A673 (cell line): ENCODE data around the gene RPH3AL. TPM values are rescaled to one million over a fixed set of nuclear protein-coding genes. Genes with fewer than 3 reads are reported as not detected.

Source experiments
- BruUV-seq: library from RNA; stranded (reverse); fragments of 400-500 nt; replicated peaks from 2 replicates; lab custom pipeline; 2021; lab: Mats Ljungman, UMichigan
- CTCF ChIA-PET: fragments of 300-600 bp; sonication (Branson Sonifier 250); formaldehyde crosslinking; loops from one replicate; lab custom pipeline; 2022; ENCODE audit warnings: antibody characterized with exemption; lab: Charles Lee
- POLR2A ChIA-PET: fragments of 300-600 bp; sonication (Branson Sonifier 250); formaldehyde crosslinking; loops from one replicate; lab custom pipeline; 2022; ENCODE audit warnings: antibody characterized with exemption; ENCODE audit not compliant: low non-redundant PET; lab: Charles Lee
- DNase-seq: peaks from one replicate; pipeline ENCODE4 v3.0.0-alpha.2; 2015; ENCODE audit warnings: low spot score
- H3K27ac ChIP-seq: fragments of 200-600 bp; sonication (generic); 2 replicates; pipeline ENCODE4 v1.5.1; 2016; ENCODE audit warnings: mixed run types, low read depth, mild to moderate bottlenecking, mixed read lengths, antibody characterized with exemption, low read length; ENCODE audit not compliant: poor library complexity, severe bottlenecking
- H3K27me3 ChIP-seq: fragments of 200-600 bp; sonication (generic); replicated peaks from 2 replicates; pipeline ENCODE4 v1.6.1; 2017; ENCODE audit warnings: mixed run types, low read depth, mild to moderate bottlenecking, mixed read lengths, antibody characterized with exemption, low read length; ENCODE audit not compliant: insufficient read depth, poor library complexity
- H3K36me3 ChIP-seq: fragments of 200-600 bp; sonication (generic); 2 replicates; pipeline ENCODE4 v1.6.1; 2016; ENCODE audit warnings: mixed run types, mild to moderate bottlenecking, mixed read lengths, antibody characterized with exemption, low read length; ENCODE audit not compliant: insufficient read depth, poor library complexity, severe bottlenecking
- H3K4me1 ChIP-seq: fragments of 200-600 bp; sonication (generic); 2 replicates; pipeline ENCODE4 v1.6.1; 2017; ENCODE audit warnings: mixed run types, mild to moderate bottlenecking, mixed read lengths, antibody characterized with exemption, low read length; ENCODE audit not compliant: insufficient read depth, poor library complexity, severe bottlenecking
- H3K4me3 ChIP-seq: fragments of 200-600 bp; sonication (generic); 2 replicates; pipeline ENCODE4 v1.5.1; 2016; ENCODE audit warnings: low read depth, mixed run types, mild to moderate bottlenecking, mixed read lengths, low read length; ENCODE audit not compliant: poor library complexity, severe bottlenecking
- H3K9me3 ChIP-seq: fragments of 200-600 bp; sonication (generic); 2 replicates; pipeline ENCODE4 v1.6.1; 2016; ENCODE audit warnings: mixed run types, low read depth, mild to moderate bottlenecking, mixed read lengths, antibody characterized with exemption, low read length; ENCODE audit not compliant: poor library complexity, severe bottlenecking
- EZH2 ChIP-seq: fragments of 200-600 bp; sonication (generic); IDR thresholded peaks from 2 replicates; pipeline ENCODE4 v1.6.1; 2017; ENCODE audit warnings: borderline replicate concordance, low read depth, mild to moderate bottlenecking, mixed read lengths, antibody characterized with exemption, low read length; ENCODE audit not compliant: poor library complexity, severe bottlenecking
- intact Hi-C: fragments of 100-400 bp; cut with micrococcal nuclease; formaldehyde crosslinking; loops from one replicate; pipeline ENCODE4 v1.10.0; 2022; ENCODE audit not compliant: unreplicated experiment
- total RNA-seq: library from RNA; stranded (reverse); gene quantifications from 2 replicates; pipeline ENCODE4 v1.2.3, GENCODE V29; 2021
- TF ChIP-seq, protein P1 (sequence below): fragments of 300-800, 200-600 bp; sonication (generic); conservative IDR thresholded peaks from 2 replicates; pipeline ENCODE4 v1.5.1; 2017; ENCODE audit warnings: low read depth, mild to moderate bottlenecking, antibody characterized with exemption, low read length, moderate library complexity, mixed read lengths

The RPH3AL gene
- total RNA-seq, 1 experiment from 2014 or later: 0.82 TPM

DNA sequence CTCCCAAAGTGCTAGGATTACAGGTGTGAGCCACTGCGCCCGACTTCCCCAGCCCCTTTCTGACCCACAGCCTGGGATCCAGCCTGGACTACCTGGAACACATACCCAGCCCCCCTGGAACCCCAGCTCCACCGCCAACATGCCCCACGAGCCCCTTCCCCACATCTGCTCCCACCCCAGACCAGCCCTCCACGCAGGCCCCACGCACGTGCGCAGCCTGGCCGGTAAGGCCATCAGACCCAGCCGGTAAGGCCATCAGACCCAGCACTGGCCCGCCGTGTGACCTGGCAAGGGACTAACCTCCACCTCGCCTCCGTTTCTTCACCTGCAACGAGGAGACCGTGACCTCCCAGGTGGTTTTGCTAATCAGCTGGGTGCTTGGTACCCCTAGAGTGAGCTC, 46.5 kb downstream of the RPH3AL start:
- no peaks in the 10 kb centered on the region for H3K9me3 ChIP-seq
- H3K4me3 ChIP-seq: no peak overlapping the region
- TF ChIP-seq, protein P1, sequence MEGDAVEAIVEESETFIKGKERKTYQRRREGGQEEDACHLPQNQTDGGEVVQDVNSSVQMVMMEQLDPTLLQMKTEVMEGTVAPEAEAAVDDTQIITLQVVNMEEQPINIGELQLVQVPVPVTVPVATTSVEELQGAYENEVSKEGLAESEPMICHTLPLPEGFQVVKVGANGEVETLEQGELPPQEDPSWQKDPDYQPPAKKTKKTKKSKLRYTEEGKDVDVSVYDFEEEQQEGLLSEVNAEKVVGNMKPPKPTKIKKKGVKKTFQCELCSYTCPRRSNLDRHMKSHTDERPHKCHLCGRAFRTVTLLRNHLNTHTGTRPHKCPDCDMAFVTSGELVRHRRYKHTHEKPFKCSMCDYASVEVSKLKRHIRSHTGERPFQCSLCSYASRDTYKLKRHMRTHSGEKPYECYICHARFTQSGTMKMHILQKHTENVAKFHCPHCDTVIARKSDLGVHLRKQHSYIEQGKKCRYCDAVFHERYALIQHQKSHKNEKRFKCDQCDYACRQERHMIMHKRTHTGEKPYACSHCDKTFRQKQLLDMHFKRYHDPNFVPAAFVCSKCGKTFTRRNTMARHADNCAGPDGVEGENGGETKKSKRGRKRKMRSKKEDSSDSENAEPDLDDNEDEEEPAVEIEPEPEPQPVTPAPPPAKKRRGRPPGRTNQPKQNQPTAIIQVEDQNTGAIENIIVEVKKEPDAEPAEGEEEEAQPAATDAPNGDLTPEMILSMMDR: no peak
- no peak for TF ChIP-seq EZH2
- no peak for DNase-seq
- H3K4me1 ChIP-seq: no peaks in the 10 kb centered on the region
- no peaks in the 10 kb centered on the region for H3K27me3 ChIP-seq
- H3K27ac ChIP-seq: no peak overlapping the region
- CTCF ChIA-PET: no interaction called here
- POLR2A ChIA-PET: no interaction called here
- BruUV-seq: no TSS peak
- no peaks in the 10 kb centered on the region for H3K36me3 ChIP-seq
- intact Hi-C loops: no loop called here

GRCh38 chr17:305090-305976, 47.3 kb downstream of the RPH3AL start:
- Histone ChIP-seq H3K4me1 (no peaks in the 10 kb centered on the region), H3K27ac (no peak overlapping the region)
- CTCF ChIA-PET: no interaction called here

DNA sequence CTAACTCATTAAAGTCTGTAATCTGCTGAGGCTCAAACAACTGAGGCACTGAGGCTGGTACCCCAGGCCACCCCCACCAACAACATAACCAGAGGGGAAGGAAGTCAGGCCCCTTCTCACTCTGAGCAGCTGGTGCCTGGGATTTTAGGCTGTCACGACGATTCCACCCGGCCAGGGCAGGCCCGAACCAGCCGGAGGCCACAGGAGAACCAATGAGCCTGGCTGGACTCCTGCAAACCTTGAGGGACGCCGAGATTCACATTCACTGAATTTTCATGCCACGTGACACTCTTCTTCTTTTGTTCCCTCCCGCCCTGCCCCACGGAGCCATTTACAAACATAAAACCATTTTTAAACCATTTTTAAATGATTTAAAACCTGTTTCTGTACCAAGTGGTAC, 48.1 kb downstream of the RPH3AL start:
- no peak overlapping the region for H3K27ac ChIP-seq
- no peak overlapping the region for H3K4me3 ChIP-seq
- H3K27me3 ChIP-seq: no peaks in the 10 kb centered on the region
- ChIA-PET POLR2A (no interaction called here), CTCF (no interaction called here)
- no TSS peak for BruUV-seq
- TF ChIP-seq, protein P1: no peak
- TF ChIP-seq EZH2: no peak
- no peak for DNase-seq
- intact Hi-C loops: no loop called here
- no peaks in the 10 kb centered on the region for H3K4me1 ChIP-seq
- no peaks in the 10 kb centered on the region for H3K36me3 ChIP-seq
- no peaks in the 10 kb centered on the region for H3K9me3 ChIP-seq

More at GRCh38 chr17:305090-305976, 47.3 kb downstream of the RPH3AL start:
- no peaks in the 10 kb centered on the region for H3K27me3 ChIP-seq
- POLR2A ChIA-PET: no interaction called here
- no peak overlapping the region for H3K4me3 ChIP-seq
- BruUV-seq: no TSS peak
- no peak for DNase-seq
- intact Hi-C loops: no loop called here
- H3K9me3 ChIP-seq: no peaks in the 10 kb centered on the region
- no peak for TF ChIP-seq EZH2
- TF ChIP-seq, protein P1: no peak
- no peaks in the 10 kb centered on the region for H3K36me3 ChIP-seq
